Cerebellar nuclear complex (tissue), 1 donor: ENCODE data around the gene MAPT.
"Not testable (repeated sequence)": the region's sequence is repeated elsewhere in the genome, so short reads cannot be mapped to it uniquely, and the experiment has no call there.

Experiments
- DNase-seq, 2 experiments: peaks; one replicate each; lab custom pipeline; 2025; lab: John Stamatoyannopoulos, UW

The MAPT gene

DNA sequence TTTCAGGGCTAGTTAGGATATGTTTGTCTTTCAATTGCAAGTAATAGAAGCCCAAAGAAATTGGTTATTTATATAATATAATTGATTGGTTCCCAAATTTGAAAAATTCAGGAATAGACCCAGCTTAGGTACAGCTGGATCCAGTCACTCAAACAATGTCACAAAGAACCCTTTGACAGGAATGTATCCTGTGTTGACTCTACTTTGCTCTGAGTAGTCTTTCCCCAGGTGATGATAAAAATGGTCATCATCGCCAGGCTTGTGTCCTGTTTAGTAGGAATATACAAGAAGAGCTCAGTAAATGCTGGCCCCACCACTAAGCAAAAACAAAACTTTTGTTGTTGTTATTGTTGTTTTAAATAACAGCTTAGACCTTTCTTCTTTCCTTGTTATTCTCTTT is 35.0 kb downstream of the MAPT start:
- no peak for DNase-seq

DNA sequence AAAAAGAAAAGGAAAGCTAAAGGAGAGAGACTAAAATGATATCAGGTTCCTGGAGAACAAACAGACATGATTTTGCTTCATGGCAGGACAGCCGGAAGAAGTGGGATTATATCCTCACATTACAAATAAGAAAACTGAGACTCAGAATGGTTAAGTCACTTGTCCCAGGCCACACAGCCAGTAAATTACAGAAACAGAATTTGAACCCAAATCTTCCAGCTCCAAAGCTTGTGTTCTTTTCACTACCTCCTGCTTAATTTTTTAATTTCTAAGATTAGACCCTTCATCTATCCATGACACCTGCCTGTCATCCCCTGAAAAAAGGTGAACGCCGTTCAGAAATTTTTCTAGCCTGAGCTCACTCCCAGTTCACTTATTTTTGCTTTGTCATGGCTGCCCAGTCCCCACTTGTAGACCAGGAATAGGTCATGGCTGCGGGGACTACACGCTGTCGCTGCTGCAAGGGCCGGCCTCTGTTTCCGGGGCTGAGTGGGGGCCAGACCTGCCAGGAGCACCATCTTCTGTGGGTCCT is 36.1 kb downstream of the MAPT start:
- no peak for DNase-seq

DNA sequence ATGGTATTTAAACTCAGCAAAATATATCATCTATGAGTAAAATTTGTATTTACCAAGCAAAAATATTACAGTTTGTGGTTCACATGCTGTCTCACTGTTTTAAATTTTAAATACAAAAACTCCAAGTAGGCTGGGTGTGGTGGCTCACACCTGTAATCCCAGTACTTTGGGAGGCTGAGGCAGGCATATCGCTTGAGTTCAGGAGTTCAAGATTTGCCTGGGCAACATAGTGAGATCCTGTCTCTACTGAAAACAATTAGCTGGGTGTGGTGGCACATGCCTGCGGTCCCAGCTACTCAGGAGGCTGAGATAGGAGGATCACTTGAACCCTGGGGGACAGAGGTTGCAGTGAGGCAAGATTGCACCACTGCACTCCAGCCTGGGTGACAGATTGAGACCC is 37.3 kb downstream of the MAPT start:
- no peak for DNase-seq

- no peak for DNase-seq
Observed at GRCh38 chr17:45934044-45934979, 40.0 kb downstream of the MAPT start.

DNA sequence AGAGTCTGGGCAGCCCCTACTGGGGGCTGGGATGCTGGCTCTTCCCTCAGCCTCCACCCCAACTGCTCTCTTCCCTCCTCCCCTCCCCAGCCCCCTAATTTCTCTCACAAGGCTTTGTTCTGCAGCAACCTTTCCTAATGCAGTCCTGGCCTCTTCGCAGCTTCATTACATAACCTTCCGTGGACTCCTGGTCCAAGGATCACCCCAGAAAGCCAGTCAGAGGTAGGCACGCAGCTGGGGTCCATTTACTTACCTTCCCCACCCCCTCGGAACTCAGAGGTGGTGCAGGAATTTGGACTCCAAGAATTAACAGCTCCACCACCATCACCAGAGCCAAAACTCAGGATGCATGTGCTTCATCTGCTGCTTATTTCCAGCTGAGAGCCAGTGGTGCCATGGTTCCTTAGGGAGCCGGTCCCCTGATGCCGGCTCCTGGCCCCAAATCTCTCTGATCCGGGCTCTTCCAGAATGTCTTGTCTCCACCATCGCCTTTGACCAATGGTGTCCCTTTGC is 40.9 kb downstream of the MAPT start:
- DNase-seq, result no peak

DNA sequence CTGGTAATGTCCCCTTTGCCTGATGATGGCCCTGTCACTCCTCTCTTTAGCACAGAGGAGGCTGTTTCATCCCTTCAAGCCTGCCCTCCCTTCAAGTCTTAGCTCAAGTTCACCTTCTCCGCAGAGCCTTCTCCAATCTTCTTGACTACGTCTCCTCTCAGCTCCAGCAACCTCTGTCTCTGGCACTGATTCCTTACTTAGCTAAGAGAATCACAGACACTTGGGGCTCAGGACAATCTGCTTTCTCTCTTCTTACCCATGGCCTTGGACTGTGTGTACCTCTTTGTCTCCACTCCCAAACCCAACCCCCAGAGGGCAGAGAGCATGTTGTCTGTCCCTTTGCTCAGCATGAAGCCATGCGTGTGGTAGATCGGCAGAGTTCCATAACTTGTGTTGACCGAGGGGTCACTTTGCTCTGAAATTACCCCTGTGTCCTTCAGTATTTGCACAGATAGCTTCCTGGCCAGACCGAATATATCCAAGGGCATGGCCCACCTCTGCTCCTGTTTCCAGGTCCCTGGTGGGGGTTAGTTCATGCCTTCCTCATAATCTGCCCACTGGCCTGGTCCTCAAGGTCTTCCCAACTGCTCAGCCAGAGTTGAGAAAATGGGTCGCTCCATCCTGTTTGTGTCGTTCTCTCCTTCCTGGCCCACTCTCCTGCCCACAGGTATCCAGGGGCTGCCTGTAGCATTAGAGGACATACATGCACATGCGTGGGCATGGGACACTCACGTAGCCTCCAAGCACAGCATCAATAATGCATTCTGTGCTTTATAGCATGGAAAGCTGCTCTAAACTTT is 41.6 kb downstream of the MAPT start:
- DNase-seq, result no peak

DNA sequence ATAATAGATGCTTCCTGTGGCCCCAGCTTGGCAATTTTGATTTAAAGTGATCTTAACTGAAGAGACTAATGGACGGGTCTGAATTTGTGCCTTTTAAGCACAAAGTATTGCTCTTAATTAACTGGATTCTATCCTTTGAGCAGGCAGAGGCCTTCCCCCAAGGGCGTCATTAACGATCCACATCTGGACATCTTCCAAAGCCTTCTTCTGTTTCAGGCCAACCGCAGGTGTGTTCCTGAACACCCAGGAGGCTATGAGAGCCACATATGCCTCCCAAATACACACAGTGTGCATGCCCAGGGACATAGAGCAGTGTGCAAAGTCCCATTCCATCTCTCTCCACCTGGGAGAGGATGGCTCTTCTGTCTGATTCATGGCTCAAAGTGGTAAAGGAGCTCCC is 42.3 kb downstream of the MAPT start:
- DNase-seq, result no peak

GRCh38 chr17:45937186-45937585 is 42.8 kb downstream of the MAPT start:
- DNase-seq, result not testable (repeated sequence)

- no peak for DNase-seq
Observed at GRCh38 chr17:45939395-45939794, 45.0 kb downstream of the MAPT start.

DNA sequence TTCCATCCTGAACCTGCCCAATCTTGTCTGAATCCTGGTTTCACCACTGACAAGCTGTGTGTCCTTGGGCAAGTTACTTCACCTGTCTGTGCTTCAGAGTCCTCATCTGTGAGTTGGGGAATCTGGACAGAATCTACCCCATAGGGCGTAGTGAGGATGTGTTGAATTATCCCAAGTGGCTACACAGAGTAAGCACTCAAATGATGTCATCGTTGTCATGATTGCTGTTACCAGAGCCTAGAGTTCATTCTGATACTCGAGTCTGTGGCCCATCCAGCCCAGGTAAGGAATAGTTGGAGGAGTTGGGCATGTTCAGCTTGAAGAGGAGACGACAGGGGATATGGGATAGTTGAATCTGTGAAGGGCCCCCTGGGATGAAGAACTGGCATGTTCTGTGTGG is 45.9 kb downstream of the MAPT start:
- DNase-seq, result no peak

- DNase-seq, result peak; percentile 83
Observed at GRCh38 chr17:45940826-45941225, 46.5 kb downstream of the MAPT start.

GRCh38 chr17:45941395-45941794 is 47.0 kb downstream of the MAPT start:
- DNase-seq, result no peak

- DNase-seq, result peak; percentile 92 to 97
Observed at GRCh38 chr17:45942284-45942683, 47.9 kb downstream of the MAPT start.

DNA sequence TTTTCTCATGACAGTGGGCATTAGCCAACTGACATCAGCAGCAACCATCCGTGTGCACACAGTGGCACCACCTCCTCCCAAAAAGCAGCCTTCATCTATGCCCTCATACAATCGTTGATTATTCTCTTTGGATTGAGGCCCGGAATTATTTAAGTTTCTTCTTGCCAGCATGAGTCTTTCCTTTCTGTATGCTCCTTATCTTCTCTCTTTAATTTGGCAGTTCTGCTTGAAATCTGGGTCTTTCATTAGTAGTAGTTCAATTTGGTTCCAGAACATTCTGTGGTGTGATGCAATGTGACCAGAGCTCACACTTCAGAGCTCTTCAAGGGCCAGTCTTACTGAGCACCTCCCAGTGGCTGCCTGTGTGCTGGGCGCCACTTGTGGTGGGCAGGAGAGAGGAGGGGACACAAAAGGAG is 52.5 kb downstream of the MAPT start:
- no peak for DNase-seq

GRCh38 chr17:45948498-45948880 is 54.1 kb downstream of the MAPT start:
- DNase-seq, result no peak

GRCh38 chr17:45948881-45949624 is 54.7 kb downstream of the MAPT start:
- DNase-seq, result no peak

GRCh38 chr17:45949755-45950320 is 55.5 kb downstream of the MAPT start:
- no peak for DNase-seq

GRCh38 chr17:45950888-45951287 is 56.5 kb downstream of the MAPT start:
- no peak for DNase-seq

GRCh38 chr17:45951403-45951802 is 57.0 kb downstream of the MAPT start:
- no peak for DNase-seq

DNA sequence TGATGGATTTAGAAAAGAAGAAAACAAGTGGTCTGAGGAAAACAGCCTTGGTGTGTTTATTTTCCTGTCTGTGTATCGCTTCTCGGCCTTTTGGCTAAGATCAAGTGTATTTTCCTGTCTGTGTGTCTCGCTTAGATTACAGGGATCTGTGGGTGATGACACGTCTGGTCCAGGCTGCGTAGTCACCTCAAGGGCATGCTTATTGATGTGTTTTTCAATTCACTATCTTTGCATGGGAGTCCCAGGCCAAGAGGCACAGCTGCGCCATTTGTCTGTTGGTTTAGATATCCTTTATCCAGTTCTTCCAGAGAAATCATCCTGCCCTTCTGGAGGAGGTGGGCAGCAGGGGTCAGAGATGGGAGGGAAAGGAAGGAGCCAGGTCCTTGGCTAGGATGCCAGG is 57.6 kb downstream of the MAPT start:
- no peak for DNase-seq

DNA sequence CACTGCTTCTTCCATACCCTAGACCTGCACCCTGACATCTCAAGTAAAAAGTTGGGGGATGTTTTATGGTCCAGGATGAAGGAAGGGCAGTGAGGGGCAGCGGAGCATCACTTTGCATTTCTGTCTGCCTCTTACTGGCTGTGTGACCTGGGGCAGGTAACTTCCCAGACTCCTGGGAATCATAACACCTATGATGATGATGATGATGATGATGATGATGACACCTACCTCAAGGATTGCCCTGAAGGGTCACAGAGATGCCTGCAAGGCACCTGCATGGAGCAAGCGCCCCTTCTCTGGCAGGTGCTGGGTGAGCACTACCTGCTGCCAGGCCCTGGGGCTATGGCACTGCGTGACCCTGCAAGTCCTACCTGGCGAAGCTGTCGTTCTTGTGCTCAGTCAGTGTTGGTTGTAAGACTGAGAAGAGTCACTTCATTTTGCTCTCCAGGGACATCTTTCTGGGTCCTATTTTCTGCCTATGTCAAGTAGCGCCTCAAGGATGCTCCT is 58.5 kb downstream of the MAPT start:
- no peak for DNase-seq
